Measurements from ENCODE around the gene CRB1. TPM values are rescaled to one million over a fixed set of nuclear protein-coding genes. Genes with fewer than 3 reads are reported as not detected.
A peak's percentile ranks its signal among the peaks of the same experiment; 100 is the strongest.

The CRB1 gene
- total RNA-seq, 1 donor from 2014 or later: not detected

GRCh38 chr1:197374428-197374827 lies 106.4 kb downstream of the CRB1 start:
- Mint-ChIP-seq H3K27me3 (ENCODE audit: low read depth, unreplicated experiment) (no peaks in the 10 kb centered on the region), H3K9me3 (ENCODE audit: unreplicated experiment) (no peaks in the 10 kb centered on the region), H3K4me1 (ENCODE audit: low read depth, unreplicated experiment) (no peaks in the 10 kb centered on the region), H3K4me3 (ENCODE audit: unreplicated experiment) (no peak overlapping the region), H3K36me3 (ENCODE audit: low read depth, unreplicated experiment) (no peaks in the 10 kb centered on the region), H3K27ac (ENCODE audit: unreplicated experiment) (no peak overlapping the region)
- H3K9ac ChIP-seq (ENCODE audit: low read length): no peak overlapping the region
- FAIRE-seq: no peak
- TF ChIP-seq EZH2 (IDR thresholded peaks at IDR 0.05; ENCODE audit: insufficient read depth, low read length): no peak
- no peak for TF ChIP-seq CTCF (IDR thresholded peaks at IDR 0.05; ENCODE audit: insufficient read depth, low read depth, low read length)
- no peak overlapping the region for H3K27ac ChIP-seq (ENCODE audit: low read depth, low read length)
- H4K20me1 ChIP-seq (ENCODE audit: insufficient read depth, low read length): no peaks in the 10 kb centered on the region
- no peaks in the 10 kb centered on the region for H3K79me2 ChIP-seq (ENCODE audit: insufficient read depth, low read length)
- no peak overlapping the region for H3K4me3 ChIP-seq (ENCODE audit: insufficient read depth, low read depth, low read length)
- no peak overlapping the region for H3K4me2 ChIP-seq (ENCODE audit: low read length)
- H3K4me1 ChIP-seq (ENCODE audit: insufficient read depth, low read length): no peaks in the 10 kb centered on the region
- no peak for DNase-seq (ENCODE audit: low read depth)
- H3K9me3 ChIP-seq (ENCODE audit: insufficient read depth, low read depth, low read length): no peaks in the 10 kb centered on the region
- H2AFZ ChIP-seq (ENCODE audit: low read depth, low read length): no peak overlapping the region
- H3K36me3 ChIP-seq (ENCODE audit: insufficient read depth, low read length): no peaks in the 10 kb centered on the region
- H3K27me3 ChIP-seq (ENCODE audit: insufficient read depth, low read length): no peaks in the 10 kb centered on the region

GRCh38 chr1:197384471-197384870 lies 116.4 kb downstream of the CRB1 start:
- DNase-seq (ENCODE audit: low read depth) (no peak), FAIRE-seq (no peak)
- Mint-ChIP-seq H3K4me3 (ENCODE audit: unreplicated experiment) (no peak overlapping the region), H3K27ac (ENCODE audit: unreplicated experiment) (no peak overlapping the region), H3K9me3 (ENCODE audit: unreplicated experiment) (no peaks in the 10 kb centered on the region), H3K36me3 (ENCODE audit: low read depth, unreplicated experiment) (no peaks in the 10 kb centered on the region), H3K27me3 (ENCODE audit: low read depth, unreplicated experiment) (no peaks in the 10 kb centered on the region), H3K4me1 (ENCODE audit: low read depth, unreplicated experiment) (no peaks in the 10 kb centered on the region)
- no peak overlapping the region for H2AFZ ChIP-seq (ENCODE audit: low read depth, low read length)
- H3K4me2 ChIP-seq (ENCODE audit: low read length): no peak overlapping the region
- no peak overlapping the region for H3K4me3 ChIP-seq (ENCODE audit: insufficient read depth, low read depth, low read length)
- no peak overlapping the region for H3K9ac ChIP-seq (ENCODE audit: low read length)
- H3K36me3 ChIP-seq (ENCODE audit: insufficient read depth, low read length): no peaks in the 10 kb centered on the region
- no peak overlapping the region for H3K27ac ChIP-seq (ENCODE audit: low read depth, low read length)
- TF ChIP-seq CTCF (IDR thresholded peaks at IDR 0.05; ENCODE audit: insufficient read depth, low read depth, low read length) (no peak), EZH2 (IDR thresholded peaks at IDR 0.05; ENCODE audit: insufficient read depth, low read length) (no peak)
- H4K20me1 ChIP-seq (ENCODE audit: insufficient read depth, low read length): no peaks in the 10 kb centered on the region
- no peaks in the 10 kb centered on the region for H3K9me3 ChIP-seq (ENCODE audit: insufficient read depth, low read depth, low read length)
- H3K27me3 ChIP-seq (ENCODE audit: insufficient read depth, low read length): peaks cover 3% of the 10 kb centered on the region
- no peaks in the 10 kb centered on the region for H3K79me2 ChIP-seq (ENCODE audit: insufficient read depth, low read length)
- H3K4me1 ChIP-seq (ENCODE audit: insufficient read depth, low read length): no peaks in the 10 kb centered on the region

- H3K36me3 Mint-ChIP-seq (ENCODE audit: low read depth, unreplicated experiment): no peaks in the 10 kb centered on the region
- FAIRE-seq (no peak), DNase-seq (ENCODE audit: low read depth) (peak; percentile 48)
- Histone ChIP-seq H3K4me3 (ENCODE audit: insufficient read depth, low read depth, low read length) (no peak overlapping the region), H3K36me3 (ENCODE audit: insufficient read depth, low read length) (no peaks in the 10 kb centered on the region), H3K9ac (ENCODE audit: low read length) (no peak overlapping the region), H3K79me2 (ENCODE audit: insufficient read depth, low read length) (no peaks in the 10 kb centered on the region), H3K27ac (ENCODE audit: low read depth, low read length) (no peak overlapping the region), H3K9me3 (ENCODE audit: insufficient read depth, low read depth, low read length) (no peaks in the 10 kb centered on the region), H3K4me1 (ENCODE audit: insufficient read depth, low read length) (no peaks in the 10 kb centered on the region), H4K20me1 (ENCODE audit: insufficient read depth, low read length) (no peaks in the 10 kb centered on the region), H2AFZ (ENCODE audit: low read depth, low read length) (no peak overlapping the region), H3K27me3 (ENCODE audit: insufficient read depth, low read length) (peaks cover 3% of the 10 kb centered on the region), H3K4me2 (ENCODE audit: low read length) (no peak overlapping the region)
- no peak overlapping the region for H3K4me3 Mint-ChIP-seq (ENCODE audit: unreplicated experiment)
- TF ChIP-seq EZH2 (IDR thresholded peaks at IDR 0.05; ENCODE audit: insufficient read depth, low read length) (no peak), CTCF (IDR thresholded peaks at IDR 0.05; ENCODE audit: insufficient read depth, low read depth, low read length) (no peak)
- H3K4me1 Mint-ChIP-seq (ENCODE audit: low read depth, unreplicated experiment): peaks cover 5% of the 10 kb centered on the region
- H3K27ac Mint-ChIP-seq (ENCODE audit: unreplicated experiment): no peak overlapping the region
- H3K27me3 Mint-ChIP-seq (ENCODE audit: low read depth, unreplicated experiment): no peaks in the 10 kb centered on the region
- no peaks in the 10 kb centered on the region for H3K9me3 Mint-ChIP-seq (ENCODE audit: unreplicated experiment)
Observed at GRCh38 chr1:197388801-197389200, 120.7 kb downstream of the CRB1 start.

Measured in astrocyte (in vitro differentiated cells and primary cell).